GM12874 (cell line): Measurements from ENCODE around the gene TMEM169.

Experiments used
- CTCF ChIP-seq: IDR thresholded peaks from 2 replicates; pipeline ENCODE4 v1.5.1; 2011; ENCODE audit warnings: low read depth, mild to moderate bottlenecking, control low read depth, low read length, moderate library complexity; ENCODE audit not compliant: insufficient read depth

TMEM169 gene

GRCh38 chr2:216148983-216149382 lies 67.3 kb downstream of the TMEM169 start:
- TF ChIP-seq CTCF, result no peak

GRCh38 chr2:216149741-216150140 lies 68.0 kb downstream of the TMEM169 start:
- TF ChIP-seq CTCF, result no peak

GRCh38 chr2:216151313-216152025 lies 69.8 kb downstream of the TMEM169 start:
- no peak for TF ChIP-seq CTCF
